MM.1S (cell line): Measurements from ENCODE around the gene NSA2.

ENCODE experiments used
- CTCF ChIP-seq: fragments of 300-600 bp; sonication (generic); IDR thresholded peaks from 2 replicates; pipeline ENCODE4 v1.5.1; 2016; ENCODE audit warnings: antibody characterized with exemption, low read length, mixed read lengths
- EZH2phosphoT487 ChIP-seq: fragments of 300-600 bp; sonication (generic); IDR thresholded peaks from 2 replicates; pipeline ENCODE4 v1.6.1; 2018; ENCODE audit warnings: antibody characterized with exemption, low read length

- TF ChIP-seq CTCF = no peak
- no peak for TF ChIP-seq EZH2phosphoT487
Observed at GRCh38 chr5:74801197-74801596, 34.1 kb downstream of the NSA2 start.
